GM12878 (cell line): ENCODE measurements around the gene KLRF2. TPM values are rescaled to one million over a fixed set of nuclear protein-coding genes. Genes with fewer than 3 reads are reported as not detected.

Experiments used
- ATAC-seq: fragments of 200-7000 bp; cut with Tn5 transposase; 3 replicates; pipeline ENCODE4 v1.9.1; 2020; ENCODE audit warnings: mild to moderate bottlenecking, moderate library complexity
- BruUV-seq: library from RNA; stranded (reverse); fragments of 400-500 nt; replicated peaks from 2 replicates; lab custom pipeline; 2021; lab: Mats Ljungman, UMichigan
- CTCF ChIA-PET: fragments of 300-600 bp; sonication (Branson Sonifier 250); formaldehyde crosslinking; extraction: SDS; loops from one replicate; lab custom pipeline; 2021; ENCODE audit warnings: inconsistent platforms; lab: Yijun Ruan, JAX
- POLR2A ChIA-PET: fragments of 350-600 bp; formaldehyde crosslinking; extraction: SDS; loops from one replicate; lab custom pipeline; 2021; ENCODE audit warnings: inconsistent platforms; lab: Charles Lee
- RAD21 ChIA-PET: fragments of 300-600 bp; sonication (Branson Sonifier 250); formaldehyde crosslinking; loops from one replicate; lab custom pipeline; 2023; ENCODE audit warnings: antibody characterized with exemption; ENCODE audit not compliant: unreplicated experiment; lab: Charles Lee
- SMC1A ChIA-PET: fragments of 300-600 bp; sonication (Branson Sonifier 250); formaldehyde crosslinking; loops from one replicate; lab custom pipeline; 2023; ENCODE audit not compliant: unreplicated experiment, uncharacterized antibody; lab: Charles Lee
- DNase-seq: peaks from one replicate; pipeline ENCODE4 v3.0.0-alpha.2; 2011; ENCODE audit warnings: low read depth, low spot score
- FAIRE-seq: peaks from 3 replicates; lab custom pipeline; 2011; peaks lifted over from hg19 to GRCh38; lab: Jason Lieb, UNC
- H2AFZ ChIP-seq: 2 replicates; pipeline ENCODE4 v1.6.0; 2011; ENCODE audit warnings: low read depth, low read length, control low read depth; ENCODE audit not compliant: control insufficient read depth
- H3K27ac ChIP-seq: 2 replicates; pipeline ENCODE4 v1.5.1; 2011; ENCODE audit warnings: control low read depth; ENCODE audit not compliant: control insufficient read depth, insufficient read depth
- H3K27me3 ChIP-seq, 2 experiments: replicated peaks in 1 of 2; 2 replicates each; pipeline versions ENCODE4 v1.6.0 to v1.6.1; 2011; ENCODE audit warnings: low read length in 1 of 2; ENCODE audit not compliant: control insufficient read depth in 2 of 2, insufficient read depth in 2 of 2
- H3K36me3 ChIP-seq, 2 experiments: 2 replicates each; pipeline ENCODE4 v1.5.1; 2011; ENCODE audit warnings: low read length in 1 of 2; ENCODE audit not compliant: control insufficient read depth in 2 of 2, insufficient read depth in 2 of 2
- H3K4me1 ChIP-seq: 2 replicates; pipeline ENCODE4 v1.6.1; 2011; ENCODE audit warnings: mild to moderate bottlenecking, low read length, moderate library complexity, mixed read lengths; ENCODE audit not compliant: control insufficient read depth, insufficient read depth
- H3K4me2 ChIP-seq: 2 replicates; pipeline ENCODE4 v1.6.0; 2011; ENCODE audit warnings: control low read depth; ENCODE audit not compliant: control insufficient read depth, insufficient read depth
- H3K4me3 ChIP-seq: fragments of 200-600 bp; sonication (generic); 2 replicates; pipeline ENCODE4 v1.5.1; 2016
- H3K79me2 ChIP-seq: 2 replicates; pipeline ENCODE4 v1.6.0; 2011; ENCODE audit warnings: low read length; ENCODE audit not compliant: control insufficient read depth, insufficient read depth
- H3K9ac ChIP-seq: 2 replicates; pipeline ENCODE4 v1.8.0; 2011; ENCODE audit warnings: low read length, control low read depth, mixed read lengths; ENCODE audit not compliant: control insufficient read depth, insufficient read depth
- H3K9me3 ChIP-seq: replicated peaks from 3 replicates; pipeline ENCODE4 v1.5.1; 2011; ENCODE audit warnings: mild to moderate bottlenecking, low read length; ENCODE audit not compliant: control insufficient read depth, insufficient read depth
- H4K20me1 ChIP-seq: 2 replicates; pipeline ENCODE4 v1.6.0; 2011; ENCODE audit not compliant: control insufficient read depth, insufficient read depth
- ATF2 ChIP-seq: IDR thresholded peaks from 2 replicates; pipeline ENCODE4 v1.6.1; 2012; ENCODE audit warnings: low read length, inconsistent platforms
- CEBPZ ChIP-seq: fragments of 150-350 bp; IDR thresholded peaks from 2 replicates; pipeline ENCODE4 v1.6.1; 2016; ENCODE audit warnings: low read depth, low read length
- CHD2 ChIP-seq: IDR thresholded peaks from 2 replicates; pipeline ENCODE4 v1.6.1; 2011; ENCODE audit warnings: low read depth, low read length, improper control_type of control experiment, borderline replicate concordance
- ETV6 ChIP-seq, 2 experiments: fragments of 450-650 bp in 1 of 2; IDR thresholded peaks in 1 of 2; conservative IDR thresholded peaks in 1 of 2; 2 replicates each; pipeline ENCODE4 v1.6.1; 2014; ENCODE audit warnings: antibody characterized with exemption in 1 of 2, borderline replicate concordance in 1 of 2, low read depth in 1 of 2, mild to moderate bottlenecking in 1 of 2, moderate library complexity in 1 of 2
- NFIC ChIP-seq: IDR thresholded peaks from 2 replicates; pipeline ENCODE4 v1.6.1; 2012; ENCODE audit warnings: low read depth, mild to moderate bottlenecking, inconsistent platforms, low read length, moderate library complexity
- NFXL1 ChIP-seq: fragments of 450-650 bp; IDR thresholded peaks from 2 replicates; pipeline ENCODE4 v1.6.1; 2017; ENCODE audit warnings: antibody characterized with exemption, mild to moderate bottlenecking, borderline replicate concordance
- RCOR1 ChIP-seq: conservative IDR thresholded peaks from 2 replicates; pipeline ENCODE4 v1.6.1; 2012; ENCODE audit warnings: low read depth, low read length, improper control_type of control experiment
- RELA ChIP-seq: fragments of 450-650 bp; IDR thresholded peaks from 2 replicates; pipeline ENCODE4 v1.8.0; 2014; ENCODE audit warnings: borderline replicate concordance; ENCODE audit not compliant: partially characterized antibody
- RUNX3 ChIP-seq: IDR thresholded peaks from 2 replicates; pipeline ENCODE4 v1.6.1; 2012; ENCODE audit warnings: low read length, inconsistent platforms
- TCF3 ChIP-seq: IDR thresholded peaks from 2 replicates; pipeline ENCODE4 v1.6.1; 2012; ENCODE audit warnings: low read depth, mild to moderate bottlenecking, low read length, borderline replicate concordance; ENCODE audit not compliant: insufficient read depth
- WGBS: methylation state at CpG from one replicate; pipeline ENCODE4 v1.1.6; 2016; ENCODE audit warnings: low lambda C conversion rate; ENCODE audit not compliant: insufficient replicate concordance, insufficient coverage; ENCODE audit errors: missing lambda C conversion rate; 5-methylcytosine and 5-hydroxymethylcytosine counted together
- in situ Hi-C: fragments of 300-500 bp; cut with MboI; formaldehyde crosslinking; loops from 9 replicates; pipeline ENCODE4 v1.14.3; 2018; ENCODE audit warnings: mixed read lengths
- intact Hi-C: fragments of 100-400 bp; cut with micrococcal nuclease; formaldehyde crosslinking; loops from one replicate; pipeline ENCODE4 v1.14.2; 2022; ENCODE audit not compliant: unreplicated experiment
- polyA plus RNA-seq, 11 experiments: library from polyadenylated mRNA; depleted of rRNA in 4 of 11; unstranded in 6 of 11; stranded (reverse) in 5 of 11; fragments of >200 nt; fragmentation: Nextera tagmentation in 4 of 11; fragmentation: Illumina TruSeq in 1 of 11; extraction: Ambion mirVana in 4 of 11; extraction: Trizol in 1 of 11; gene quantifications; 1 replicate in 1 of 11; 2 replicates in 10 of 11; pipeline versions ENCODE4 v1.2.1 to v1.2.3, GENCODE V29; 2011 to 2016; ENCODE audit warnings: inconsistent platforms in 2 of 11, missing spikeins in 2 of 11, low read depth in 1 of 11
- total RNA-seq, 4 experiments: library from RNA; depleted of rRNA in 3 of 4; stranded (reverse); fragments of >200 nt in 3 of 4; fragmentation: Illumina TruSeq in 1 of 4; extraction: Trizol in 1 of 4; gene quantifications; 2 replicates each; pipeline versions ENCODE4 v1.2.1 to v1.2.3, GENCODE V29; 2013 to 2021
- TF ChIP-seq, protein P1 (sequence below): IDR thresholded peaks from 2 replicates; pipeline ENCODE4 v1.6.1; 2011; ENCODE audit warnings: borderline replicate concordance, low read depth, mild to moderate bottlenecking, moderate library complexity, mixed read lengths, low read length; ENCODE audit not compliant: insufficient read depth; ENCODE audit errors: extremely low read length
- TF ChIP-seq, protein P2 (sequence below): fragments of 450-650 bp; IDR thresholded peaks from 2 replicates; pipeline ENCODE4 v1.6.1; 2017; ENCODE audit warnings: mild to moderate bottlenecking, low read depth, inconsistent platforms; ENCODE audit not compliant: poor library complexity, severe bottlenecking

The KLRF2 gene
- total and polyA plus RNA-seq, 10 of the 15 experiments (the other 5 are each of a cell fraction or from before 2014, with no cell fraction given), result 0.15 to 2.1 (median 0.26) TPM; not detected in 6

- FAIRE-seq, result no peak
Measured at GRCh38 chr12:9943240-9943639, 62.0 kb downstream of the KLRF2 start.

More at GRCh38 chr12:9943240-9943639, 62.0 kb downstream of the KLRF2 start:
- ChIA-PET POLR2A (no interaction called here), CTCF (interaction anchor here (0.8 kb wide), 1 partner anchor 21 kb away, joined by 3 read pairs; no protein-coding TSS in a partner anchor), RAD21 (interaction anchor here (0.5 kb wide), 1 partner anchor 190 kb away, joined by 3 read pairs; no protein-coding TSS in a partner anchor), SMC1A (interaction anchor here (0.7 to 1.3 kb wide), 3 partner anchors 16 to 144 kb away, joined by 3 to 6 read pairs (median 3); no protein-coding TSS in a partner anchor)
- Histone ChIP-seq H3K4me3 (no peak overlapping the region), H3K36me3 (no peaks in the 10 kb centered on the region), H3K4me1 (peaks cover 9% of the 10 kb centered on the region), H3K9ac (no peak overlapping the region), H4K20me1 (no peaks in the 10 kb centered on the region), H3K4me2 (no peak overlapping the region), H3K27ac (no peak overlapping the region), H3K27me3 (peaks cover 0 to 3% of the 10 kb centered on the region in 2 experiments; a peak in 2 of 4 replicates), H3K9me3 (no peaks in the 10 kb centered on the region), H2AFZ (no peak overlapping the region), H3K79me2 (no peaks in the 10 kb centered on the region)
- intact Hi-C loops (no loop called here), in situ Hi-C loops (no loop called here)
- DNase-seq (no peak), ATAC-seq (no peak)
- WGBS, result 29% methylated on average over 18 of the region's 19 CpGs
- no TSS peak for BruUV-seq
- TF ChIP-seq TCF3 (no peak), ETV6 (conservative IDR thresholded peaks at IDR 0.05 in 1 of 2, IDR thresholded peaks at IDR 0.05 in 1 of 2; ENCODE audit: borderline replicate concordance in 1 of 2, low read depth in 1 of 2) (no peak), RUNX3 (no peak), NFXL1 (no peak), RCOR1 (no peak), RELA (no peak), ATF2 (no peak), NFIC (no peak), CHD2 (no peak), CEBPZ (no peak)
- TF ChIP-seq, protein P1, sequence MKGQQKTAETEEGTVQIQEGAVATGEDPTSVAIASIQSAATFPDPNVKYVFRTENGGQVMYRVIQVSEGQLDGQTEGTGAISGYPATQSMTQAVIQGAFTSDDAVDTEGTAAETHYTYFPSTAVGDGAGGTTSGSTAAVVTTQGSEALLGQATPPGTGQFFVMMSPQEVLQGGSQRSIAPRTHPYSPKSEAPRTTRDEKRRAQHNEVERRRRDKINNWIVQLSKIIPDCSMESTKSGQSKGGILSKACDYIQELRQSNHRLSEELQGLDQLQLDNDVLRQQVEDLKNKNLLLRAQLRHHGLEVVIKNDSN, result no peak
- TF ChIP-seq, protein P2, sequence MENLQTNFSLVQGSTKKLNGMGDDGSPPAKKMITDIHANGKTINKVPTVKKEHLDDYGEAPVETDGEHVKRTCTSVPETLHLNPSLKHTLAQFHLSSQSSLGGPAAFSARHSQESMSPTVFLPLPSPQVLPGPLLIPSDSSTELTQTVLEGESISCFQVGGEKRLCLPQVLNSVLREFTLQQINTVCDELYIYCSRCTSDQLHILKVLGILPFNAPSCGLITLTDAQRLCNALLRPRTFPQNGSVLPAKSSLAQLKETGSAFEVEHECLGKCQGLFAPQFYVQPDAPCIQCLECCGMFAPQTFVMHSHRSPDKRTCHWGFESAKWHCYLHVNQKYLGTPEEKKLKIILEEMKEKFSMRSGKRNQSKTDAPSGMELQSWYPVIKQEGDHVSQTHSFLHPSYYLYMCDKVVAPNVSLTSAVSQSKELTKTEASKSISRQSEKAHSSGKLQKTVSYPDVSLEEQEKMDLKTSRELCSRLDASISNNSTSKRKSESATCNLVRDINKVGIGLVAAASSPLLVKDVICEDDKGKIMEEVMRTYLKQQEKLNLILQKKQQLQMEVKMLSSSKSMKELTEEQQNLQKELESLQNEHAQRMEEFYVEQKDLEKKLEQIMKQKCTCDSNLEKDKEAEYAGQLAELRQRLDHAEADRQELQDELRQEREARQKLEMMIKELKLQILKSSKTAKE, result no peak
